Activated naive CD8-positive, alpha-beta T cell treated with anti-CD3 and anti-CD28 coated beads for 36 hours (primary cell): ENCODE measurements around the gene ANKLE1. TPM values are rescaled to one million over a fixed set of nuclear protein-coding genes. Genes with fewer than 3 reads are reported as not detected.
A peak's percentile ranks its signal among the peaks of the same experiment; 100 is the strongest.

Experiments used
- DNase-seq: peaks from one replicate; pipeline ENCODE4 v3.0.0; 2021
- H3K27ac Mint-ChIP-seq: one replicate; pipeline ENCODE4 v1.8.0; 2022; ENCODE audit warnings: mild to moderate bottlenecking, moderate library complexity, mixed read lengths
- H3K27me3 Mint-ChIP-seq: one replicate; pipeline ENCODE4 v1.8.0; 2022; ENCODE audit warnings: mild to moderate bottlenecking, mixed read lengths
- H3K36me3 Mint-ChIP-seq: one replicate; pipeline ENCODE4 v1.8.0; 2021; ENCODE audit warnings: mild to moderate bottlenecking, mixed read lengths
- H3K4me1 Mint-ChIP-seq: one replicate; pipeline ENCODE4 v1.8.0; 2021; ENCODE audit warnings: mixed read lengths
- H3K4me3 Mint-ChIP-seq: one replicate; pipeline ENCODE4 v1.8.0; 2022; ENCODE audit warnings: mild to moderate bottlenecking, moderate library complexity, mixed read lengths
- H3K9me3 Mint-ChIP-seq: one replicate; pipeline ENCODE4 v1.8.0; 2022; ENCODE audit warnings: mixed read lengths
- total RNA-seq, 2 experiments: library from RNA; stranded (reverse); gene quantifications; one replicate each; pipeline ENCODE4 v1.2.3, GENCODE V29; 2021

ANKLE1 gene
- total RNA-seq, 2 experiments from 2014 or later = 22.9 to 23.2 TPM

DNA sequence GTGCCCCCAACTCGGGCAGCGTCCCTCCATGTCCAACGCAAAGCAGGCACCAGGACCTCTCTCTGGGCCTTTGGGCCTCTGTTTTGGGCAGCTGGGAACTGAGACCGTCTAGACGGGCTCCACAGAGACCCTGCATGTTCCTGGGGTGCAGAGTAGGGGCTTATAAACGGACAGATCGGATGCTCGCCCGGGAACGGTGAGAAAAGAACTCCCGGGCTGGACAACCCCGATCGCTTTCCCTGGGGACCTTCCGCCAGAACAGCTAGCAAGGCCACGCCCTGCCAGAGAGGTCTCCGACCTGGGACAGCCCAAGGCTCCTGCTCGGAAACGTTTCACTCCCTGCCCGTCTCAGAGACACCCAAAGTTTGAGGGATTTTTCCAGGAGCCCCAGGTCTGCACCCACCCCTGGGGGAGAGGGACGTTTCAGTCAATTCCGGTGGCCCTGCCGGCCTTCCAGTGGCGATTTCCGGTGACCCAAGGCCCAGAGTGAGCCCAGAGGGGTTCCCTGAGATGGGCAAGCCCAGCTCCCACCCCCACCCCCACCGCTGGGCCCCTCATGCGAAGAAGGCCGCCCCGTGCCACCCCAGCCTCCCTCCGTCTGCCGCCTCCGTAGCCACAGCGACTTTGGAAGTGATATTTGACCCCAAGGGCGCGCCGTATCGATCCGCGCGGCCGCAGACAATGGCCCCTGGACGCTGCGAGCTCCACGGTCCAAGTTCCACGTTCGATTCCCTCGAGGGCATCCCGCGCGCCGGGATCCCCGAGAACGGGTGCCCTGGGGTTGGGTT, 37.7 kb upstream of the ANKLE1 start:
- Mint-ChIP-seq H3K4me3 (peak overlapping the region; percentile 42), H3K4me1 (peaks cover 5% of the 10 kb centered on the region), H3K9me3 (no peaks in the 10 kb centered on the region), H3K36me3 (no peaks in the 10 kb centered on the region), H3K27me3 (peaks cover 12% of the 10 kb centered on the region), H3K27ac (no peak overlapping the region)
- DNase-seq = no peak

DNA sequence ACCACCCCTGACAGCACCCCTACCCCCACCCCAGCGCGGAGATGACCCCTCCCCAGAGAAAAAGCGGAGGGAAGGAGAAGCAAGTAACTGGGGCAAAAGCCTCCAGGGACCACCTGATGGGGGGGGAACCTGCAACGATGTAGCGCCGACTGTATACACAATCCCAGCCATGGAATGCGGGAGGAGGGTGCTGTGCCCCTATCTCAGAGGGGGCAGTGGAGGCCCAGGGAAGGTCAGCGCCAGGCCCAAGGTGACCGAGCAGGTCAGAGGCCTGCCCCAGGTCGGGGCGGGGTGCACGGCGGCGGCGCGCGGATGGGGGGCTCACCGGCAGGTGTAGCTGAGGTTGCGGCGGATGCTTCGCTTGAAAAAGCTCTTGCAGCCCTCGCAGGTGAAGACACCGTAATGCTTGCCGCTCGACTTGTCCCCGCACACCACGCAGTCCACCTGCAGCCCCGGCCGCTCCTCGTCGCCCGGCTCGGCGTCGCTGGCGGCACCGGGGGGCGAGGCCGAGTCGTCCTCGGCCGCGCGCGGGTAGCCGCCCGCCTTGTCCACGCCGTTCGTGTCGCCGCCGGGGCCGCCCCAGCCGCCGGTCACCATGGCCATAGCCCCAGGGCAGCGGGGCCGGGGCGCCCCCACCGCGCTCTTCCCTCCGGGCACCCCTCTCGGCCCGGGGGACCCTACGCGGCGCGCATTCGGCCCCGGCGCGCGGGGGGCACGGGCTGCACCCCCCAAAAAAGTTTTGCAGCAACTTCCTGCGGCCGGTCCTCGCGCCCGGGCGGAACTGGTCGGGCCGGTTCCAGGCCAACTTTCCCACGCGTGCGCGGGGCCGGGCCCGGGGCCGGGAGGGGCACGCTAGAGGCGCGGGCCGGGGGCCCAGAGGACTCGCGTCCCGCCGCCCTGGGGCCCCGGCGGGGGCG, 36.8 kb upstream of the ANKLE1 start:
- H3K27me3 Mint-ChIP-seq = peaks cover 12% of the 10 kb centered on the region
- DNase-seq = no peak
- no peaks in the 10 kb centered on the region for H3K9me3 Mint-ChIP-seq
- no peaks in the 10 kb centered on the region for H3K36me3 Mint-ChIP-seq
- peaks cover 5% of the 10 kb centered on the region for H3K4me1 Mint-ChIP-seq
- H3K4me3 Mint-ChIP-seq = peak overlapping the region; percentile 42
- H3K27ac Mint-ChIP-seq = no peak overlapping the region

DNA sequence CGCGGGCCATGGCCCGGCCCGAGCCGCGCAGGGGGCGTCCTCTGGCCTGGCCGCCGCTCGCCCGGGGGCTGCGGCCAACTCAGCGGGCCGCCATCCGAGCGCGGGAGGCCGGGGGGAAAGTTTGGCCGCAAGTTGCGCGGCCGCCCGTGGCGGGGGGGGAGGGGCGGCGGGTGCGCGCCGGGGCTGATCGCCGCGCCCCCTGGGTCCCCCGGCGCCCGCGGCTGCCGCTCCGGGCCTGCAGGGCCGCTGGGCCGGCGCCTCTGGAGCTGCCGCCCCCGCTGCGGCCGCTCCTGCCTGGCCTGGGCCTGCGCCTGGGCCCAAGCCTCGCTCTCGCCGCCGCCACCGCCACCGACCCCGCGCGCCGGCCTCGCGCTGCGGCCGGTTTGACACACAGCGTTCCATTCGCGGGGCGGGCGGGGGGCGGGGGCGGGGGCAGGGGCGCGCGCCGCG, 36.1 kb upstream of the ANKLE1 start, which contains the start of gene NR2F6:
NR2F6 (minus strand) TSS at position 385 of the 450 bp plus-strand sequence. CDS start 699 bp downstream, outside the sequence.
- H3K9me3 Mint-ChIP-seq = no peaks in the 10 kb centered on the region

DNA sequence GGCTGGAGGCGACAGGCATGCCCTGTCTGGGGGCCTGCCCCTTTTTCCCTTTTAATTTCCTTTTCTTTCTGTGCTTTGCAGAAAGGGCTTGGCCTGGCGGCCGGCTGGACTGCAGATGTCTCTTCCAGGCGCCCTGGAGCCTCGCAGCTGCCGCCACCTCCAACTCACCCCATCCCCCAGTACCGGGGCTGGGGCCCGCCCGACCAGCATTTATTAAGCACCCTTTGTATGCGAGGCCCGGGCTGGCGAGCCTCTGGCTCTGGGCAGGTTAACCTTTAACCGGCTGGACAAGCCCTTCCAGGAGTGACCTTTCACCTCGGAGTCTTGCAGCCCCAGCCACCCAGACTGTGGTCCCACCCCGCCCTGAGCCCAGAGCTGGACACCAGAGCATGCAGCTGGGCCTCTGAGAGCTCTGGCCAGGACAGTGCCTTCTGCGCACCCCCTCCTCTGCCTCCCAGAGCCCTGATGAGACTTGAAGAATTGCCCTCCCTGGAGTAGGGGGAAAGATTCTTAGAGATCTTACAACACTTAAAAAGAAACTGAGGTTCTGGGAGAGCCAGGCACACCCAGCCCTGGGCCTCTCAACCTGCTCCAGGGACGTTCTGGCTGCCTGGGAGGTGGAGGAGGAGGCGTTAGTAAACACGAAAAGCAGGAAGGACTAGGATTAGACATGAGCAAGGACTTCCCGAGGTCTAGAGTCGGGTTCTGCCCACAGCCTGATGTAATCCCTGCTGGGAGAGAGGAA, 34.8 kb upstream of the ANKLE1 start:
- H3K27ac Mint-ChIP-seq = no peak overlapping the region
- no peaks in the 10 kb centered on the region for H3K9me3 Mint-ChIP-seq
- H3K4me3 Mint-ChIP-seq = peak overlapping the region; percentile 85
- peaks cover 12% of the 10 kb centered on the region for H3K27me3 Mint-ChIP-seq
- H3K36me3 Mint-ChIP-seq = no peaks in the 10 kb centered on the region
- no peak for DNase-seq
- peaks cover 5% of the 10 kb centered on the region for H3K4me1 Mint-ChIP-seq

More for the DNA sequence above, 36.1 kb upstream of the ANKLE1 start, which contains the start of gene NR2F6:
- Mint-ChIP-seq H3K27ac (peak within 1 kb of the TSS; percentile 71), H3K27me3 (peaks cover 12% of the 10 kb centered on the region), H3K36me3 (no peaks in the 10 kb centered on the region), H3K4me3 (peak within 1 kb of the TSS; percentile 85), H3K4me1 (peaks cover 5% of the 10 kb centered on the region)
- no peak for DNase-seq

DNA sequence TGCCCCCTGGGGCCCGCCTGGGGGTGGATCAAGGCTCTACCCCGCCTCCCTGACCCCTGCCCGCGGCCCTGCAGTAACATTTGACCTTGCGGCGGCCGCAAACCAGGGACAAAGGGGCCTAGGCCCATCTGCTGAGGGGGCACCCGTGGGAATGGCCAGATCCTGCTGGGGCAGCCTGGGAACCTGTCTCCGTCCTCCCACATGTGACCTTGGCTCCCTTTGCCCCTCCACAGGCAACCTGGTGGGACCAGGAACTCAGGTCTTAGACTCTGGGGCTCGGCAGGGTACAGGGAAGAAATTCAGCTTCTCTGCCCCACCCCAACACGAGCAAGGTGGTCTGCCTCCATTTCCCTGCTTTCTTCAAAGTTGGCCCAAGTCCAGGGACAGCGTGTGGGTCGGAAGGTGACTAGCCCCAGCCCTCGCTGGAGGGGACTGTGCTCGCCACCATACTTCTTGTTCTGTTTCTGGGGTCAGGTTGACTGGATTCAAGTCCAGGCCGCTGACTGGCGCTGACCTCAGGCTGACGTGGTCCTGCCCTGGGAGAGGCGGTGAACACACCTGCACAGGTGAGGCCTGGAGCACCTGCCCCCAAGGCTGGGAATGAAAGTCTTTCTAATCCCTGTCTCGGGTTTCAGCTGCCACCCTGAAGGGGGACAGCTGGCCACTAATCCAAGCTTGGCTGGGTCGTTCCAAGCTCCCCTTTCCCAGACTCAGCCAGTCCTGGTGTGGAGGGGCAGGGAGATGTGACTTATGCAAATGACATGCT, 33.5 kb upstream of the ANKLE1 start:
- H3K27ac Mint-ChIP-seq = no peak overlapping the region
- peaks cover 12% of the 10 kb centered on the region for H3K27me3 Mint-ChIP-seq
- peaks cover 5% of the 10 kb centered on the region for H3K4me1 Mint-ChIP-seq
- H3K9me3 Mint-ChIP-seq = no peaks in the 10 kb centered on the region
- H3K4me3 Mint-ChIP-seq = no peak overlapping the region
- H3K36me3 Mint-ChIP-seq = no peaks in the 10 kb centered on the region
- DNase-seq = no peak

DNA sequence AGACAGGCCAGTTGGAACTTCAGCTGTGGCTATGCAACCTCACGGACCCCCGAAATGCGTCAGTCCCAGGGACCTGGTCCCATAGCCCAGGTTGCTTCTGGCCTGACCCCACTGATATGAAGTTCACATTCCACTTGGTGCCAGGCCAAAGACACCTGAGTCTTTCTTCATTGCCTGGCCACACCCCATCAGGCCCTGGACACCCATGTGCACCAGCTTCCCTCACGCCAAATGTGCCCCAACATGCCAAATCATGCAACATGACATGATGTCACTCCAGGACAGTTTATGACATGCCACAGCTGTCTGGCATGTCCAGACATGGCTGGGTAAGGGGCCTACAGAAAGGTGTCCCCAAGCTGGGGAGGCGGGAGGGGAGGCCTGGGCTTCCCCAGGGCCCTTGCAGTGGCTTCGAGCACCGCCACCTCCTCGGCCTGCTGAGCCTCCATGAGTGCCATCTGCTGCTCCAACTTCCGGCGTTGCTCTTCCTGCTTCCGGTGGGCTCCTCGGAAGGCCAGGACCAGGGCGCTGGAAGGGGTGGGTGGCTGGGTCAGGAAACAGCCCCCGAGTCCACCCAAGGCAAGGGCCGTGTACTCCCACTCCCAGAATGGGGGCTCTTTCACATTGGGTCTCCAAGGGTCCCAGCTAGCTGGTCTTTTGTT, 31.7 kb upstream of the ANKLE1 start:
- DNase-seq = no peak
- Mint-ChIP-seq H3K36me3 (no peaks in the 10 kb centered on the region), H3K27ac (no peak overlapping the region), H3K27me3 (peaks cover 12% of the 10 kb centered on the region), H3K9me3 (no peaks in the 10 kb centered on the region), H3K4me1 (peaks cover 5% of the 10 kb centered on the region), H3K4me3 (no peak overlapping the region)

DNA sequence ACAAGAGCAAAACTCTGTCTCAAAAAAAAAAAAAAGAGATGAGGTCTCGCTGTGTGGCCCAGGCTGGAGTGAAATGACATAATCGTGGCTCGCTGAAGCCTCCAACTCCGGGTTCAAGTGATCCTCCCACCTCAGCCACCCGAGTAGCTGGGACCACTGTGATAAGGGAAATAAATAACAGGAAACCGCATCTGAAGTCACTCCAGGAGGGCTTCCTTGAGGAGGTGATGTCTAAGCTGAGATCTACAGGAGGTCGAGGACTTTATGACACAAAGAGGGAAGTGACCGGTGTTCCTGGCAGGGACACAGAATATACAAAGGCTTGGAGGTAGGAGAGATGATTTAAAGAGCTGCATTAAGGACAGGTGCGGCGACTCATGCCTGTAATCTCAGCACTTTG, 27.1 kb upstream of the ANKLE1 start:
- Mint-ChIP-seq H3K27me3 (no peaks in the 10 kb centered on the region), H3K4me3 (peak overlapping the region; percentile 26), H3K27ac (no peak overlapping the region), H3K4me1 (no peaks in the 10 kb centered on the region), H3K9me3 (no peaks in the 10 kb centered on the region), H3K36me3 (no peaks in the 10 kb centered on the region)
- DNase-seq = no peak

DNA sequence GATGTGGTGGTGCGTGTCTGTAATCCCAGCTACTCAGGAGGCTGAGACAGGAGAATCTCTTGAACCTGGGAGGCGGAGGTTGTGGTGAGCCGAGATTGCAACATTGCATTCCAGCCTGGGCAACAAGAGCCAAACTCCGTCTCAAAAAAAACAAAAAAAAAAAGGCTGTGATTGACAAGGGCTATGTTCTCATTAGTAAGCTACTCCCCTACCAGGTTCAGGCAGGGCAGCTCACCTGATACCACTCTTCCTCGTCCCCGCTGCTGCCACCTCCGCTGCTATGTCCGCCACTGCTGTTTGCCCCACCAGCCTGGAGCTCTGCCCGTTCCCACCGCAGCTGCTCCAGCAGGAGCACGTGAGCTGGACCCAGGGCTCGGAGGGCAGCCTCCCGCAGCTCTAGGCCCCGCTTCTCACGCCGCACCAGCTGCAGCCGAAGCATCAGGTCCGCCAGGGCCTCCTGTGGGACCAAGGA, 26.5 kb upstream of the ANKLE1 start:
- Mint-ChIP-seq H3K27ac (no peak overlapping the region), H3K27me3 (no peaks in the 10 kb centered on the region), H3K4me1 (no peaks in the 10 kb centered on the region), H3K9me3 (no peaks in the 10 kb centered on the region), H3K36me3 (no peaks in the 10 kb centered on the region), H3K4me3 (no peak overlapping the region)
- no peak for DNase-seq

DNA sequence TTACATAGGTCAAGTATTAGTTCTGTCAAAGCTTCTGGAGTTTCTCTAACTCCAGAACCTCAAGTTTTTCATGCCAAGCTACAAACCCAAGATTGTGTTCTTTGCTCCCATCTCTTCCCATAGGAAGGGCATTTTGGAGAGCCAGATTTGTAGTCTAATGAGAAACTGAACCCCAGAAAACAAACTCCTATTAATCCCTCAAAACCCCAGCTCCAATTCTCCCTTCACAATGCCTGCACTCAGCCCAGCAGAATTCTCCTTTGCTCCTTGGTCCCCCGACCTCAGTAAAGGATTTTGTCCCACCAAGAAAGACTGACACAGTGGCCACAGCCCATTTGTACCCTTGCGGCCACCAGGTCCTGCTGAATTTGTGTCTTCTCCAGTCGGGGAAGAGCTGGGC, 25.6 kb upstream of the ANKLE1 start:
- Mint-ChIP-seq H3K36me3 (no peaks in the 10 kb centered on the region), H3K9me3 (peaks cover 1% of the 10 kb centered on the region), H3K4me3 (no peak overlapping the region), H3K27ac (no peak overlapping the region), H3K27me3 (no peaks in the 10 kb centered on the region), H3K4me1 (peaks cover 3% of the 10 kb centered on the region)
- DNase-seq = no peak

DNA sequence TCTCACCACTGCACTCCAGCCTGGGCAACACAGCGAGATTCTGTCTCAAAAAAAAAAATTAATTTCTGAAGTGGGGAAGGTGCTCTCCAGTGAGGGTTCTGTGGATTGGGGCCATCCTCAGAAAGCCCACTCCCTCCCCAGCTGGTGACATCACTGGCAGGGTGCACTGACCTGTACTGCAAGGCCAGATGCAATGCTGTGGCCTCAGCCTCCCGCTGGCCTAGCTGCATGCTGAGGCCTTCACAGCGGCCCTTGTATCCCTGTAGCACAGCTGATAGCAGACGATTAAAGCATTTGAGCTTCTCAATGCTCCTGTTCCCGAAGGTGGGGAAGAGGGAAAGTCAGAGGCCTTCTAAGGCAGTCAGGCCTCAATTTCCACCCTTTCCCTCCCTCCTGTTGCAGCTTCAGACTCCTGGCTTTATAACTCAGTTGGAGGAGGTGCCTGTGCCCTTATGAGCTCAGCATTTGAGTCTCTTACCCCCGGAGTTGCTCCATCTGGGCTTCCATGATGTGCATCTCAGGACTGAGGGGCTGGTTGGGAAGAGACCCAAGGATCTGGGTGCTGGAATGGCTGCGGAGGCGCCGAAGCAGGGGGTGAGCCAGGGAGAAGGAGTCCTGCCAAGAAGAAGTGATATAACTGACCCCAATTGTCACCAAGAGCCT, 22.5 kb upstream of the ANKLE1 start:
- no peak for DNase-seq
- H3K4me3 Mint-ChIP-seq = no peak overlapping the region
- no peaks in the 10 kb centered on the region for H3K36me3 Mint-ChIP-seq
- peaks cover 1% of the 10 kb centered on the region for H3K9me3 Mint-ChIP-seq
- peaks cover 3% of the 10 kb centered on the region for H3K4me1 Mint-ChIP-seq
- H3K27me3 Mint-ChIP-seq = no peaks in the 10 kb centered on the region
- H3K27ac Mint-ChIP-seq = no peak overlapping the region

DNA sequence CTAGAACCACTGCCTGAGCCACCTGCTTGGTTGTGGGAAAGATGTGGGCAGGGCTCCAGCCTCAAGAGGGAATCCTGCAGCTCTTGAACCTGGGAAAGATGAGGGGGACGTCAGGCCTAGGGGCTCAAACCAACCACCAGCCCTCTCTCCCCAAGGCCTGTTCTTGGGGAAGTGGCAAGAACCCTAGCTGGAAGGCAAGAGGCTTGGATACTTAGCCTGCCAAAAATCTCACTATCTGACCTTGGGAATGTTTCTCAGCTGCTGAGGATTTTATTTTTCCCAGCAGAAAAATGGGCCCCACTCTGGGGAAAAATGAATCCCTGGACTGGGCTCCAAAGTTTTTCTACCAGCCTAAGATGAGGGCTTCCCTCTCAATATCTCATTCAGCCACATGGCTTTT, 21.8 kb upstream of the ANKLE1 start:
- Mint-ChIP-seq H3K9me3 (peaks cover 1% of the 10 kb centered on the region), H3K36me3 (no peaks in the 10 kb centered on the region), H3K27me3 (no peaks in the 10 kb centered on the region), H3K4me1 (peaks cover 3% of the 10 kb centered on the region), H3K27ac (no peak overlapping the region), H3K4me3 (no peak overlapping the region)
- no peak for DNase-seq

DNA sequence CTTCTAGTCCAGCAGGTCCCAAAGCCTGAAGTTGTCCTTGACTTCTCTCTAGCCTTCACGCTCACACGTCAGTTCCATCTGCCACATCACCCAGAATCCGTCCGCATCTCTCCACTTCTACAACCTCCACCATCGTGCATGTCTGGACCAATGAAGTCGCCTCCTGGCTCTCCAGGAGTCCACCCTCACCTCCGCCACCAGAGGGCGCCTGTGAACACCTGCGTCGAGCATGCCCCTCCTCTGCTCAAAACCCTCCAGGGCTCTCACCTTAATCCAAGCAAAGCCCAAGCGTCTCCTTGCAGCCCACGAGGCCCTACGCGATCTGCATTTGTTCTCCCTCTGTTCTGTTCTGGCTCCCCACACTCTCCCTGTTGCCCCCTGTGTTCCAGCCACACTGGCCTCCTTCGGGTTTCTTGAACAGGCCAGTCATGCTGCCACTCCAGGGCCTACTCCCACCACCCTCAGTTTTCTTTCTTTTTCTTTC, 20.8 kb upstream of the ANKLE1 start:
- Mint-ChIP-seq H3K27ac (no peak overlapping the region), H3K9me3 (peaks cover 1% of the 10 kb centered on the region), H3K36me3 (no peaks in the 10 kb centered on the region), H3K27me3 (no peaks in the 10 kb centered on the region), H3K4me3 (no peak overlapping the region), H3K4me1 (peaks cover 3% of the 10 kb centered on the region)
- peak; percentile 88 for DNase-seq

DNA sequence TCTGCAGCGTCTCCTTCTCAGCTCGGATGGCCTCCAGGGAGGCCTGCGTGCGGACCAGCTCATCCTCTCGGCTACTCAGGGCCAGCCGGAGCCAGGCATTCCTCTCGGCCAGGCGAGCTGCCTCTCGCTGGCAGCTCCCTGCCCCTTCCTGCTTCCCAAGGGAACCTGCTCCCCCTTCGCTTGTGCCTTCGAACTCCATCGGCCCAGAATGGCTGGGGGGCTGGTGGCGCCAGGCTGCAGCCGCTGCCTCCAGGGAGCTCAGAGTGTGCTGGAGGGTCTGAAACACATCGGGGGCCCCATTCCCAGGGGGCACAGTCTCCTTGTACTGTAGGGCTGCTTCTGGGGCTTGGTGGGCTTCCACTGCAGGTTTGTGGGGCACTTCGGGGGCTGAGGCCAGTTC, 19.1 kb upstream of the ANKLE1 start:
- no peak overlapping the region for H3K27ac Mint-ChIP-seq
- no peak for DNase-seq
- H3K9me3 Mint-ChIP-seq = peaks cover 5% of the 10 kb centered on the region
- peaks cover 4% of the 10 kb centered on the region for H3K27me3 Mint-ChIP-seq
- peaks cover 10% of the 10 kb centered on the region for H3K4me1 Mint-ChIP-seq
- no peak overlapping the region for H3K4me3 Mint-ChIP-seq
- H3K36me3 Mint-ChIP-seq = peaks cover 2% of the 10 kb centered on the region
